KOPT-K1 (cell line): Measurements from ENCODE around the gene BRICD5.

Source experiments
- H3K27ac ChIP-seq: fragments of 200-600 bp; sonication (generic); 2 replicates; pipeline ENCODE4 v1.5.1; 2016; ENCODE audit warnings: antibody characterized with exemption, mild to moderate bottlenecking, low read depth, low read length; ENCODE audit not compliant: poor library complexity, severe bottlenecking
- H3K36me3 ChIP-seq: fragments of 200-600 bp; sonication (generic); 2 replicates; pipeline ENCODE4 v1.5.1; 2017; ENCODE audit warnings: antibody characterized with exemption, mild to moderate bottlenecking, low read length, moderate library complexity; ENCODE audit not compliant: insufficient read depth
- H3K9me3 ChIP-seq: fragments of 200-600 bp; sonication (generic); 2 replicates; pipeline ENCODE4 v1.5.1; 2017; ENCODE audit warnings: antibody characterized with exemption, low read length, mild to moderate bottlenecking; ENCODE audit not compliant: insufficient read depth, poor library complexity, severe bottlenecking

BRICD5 gene

DNA sequence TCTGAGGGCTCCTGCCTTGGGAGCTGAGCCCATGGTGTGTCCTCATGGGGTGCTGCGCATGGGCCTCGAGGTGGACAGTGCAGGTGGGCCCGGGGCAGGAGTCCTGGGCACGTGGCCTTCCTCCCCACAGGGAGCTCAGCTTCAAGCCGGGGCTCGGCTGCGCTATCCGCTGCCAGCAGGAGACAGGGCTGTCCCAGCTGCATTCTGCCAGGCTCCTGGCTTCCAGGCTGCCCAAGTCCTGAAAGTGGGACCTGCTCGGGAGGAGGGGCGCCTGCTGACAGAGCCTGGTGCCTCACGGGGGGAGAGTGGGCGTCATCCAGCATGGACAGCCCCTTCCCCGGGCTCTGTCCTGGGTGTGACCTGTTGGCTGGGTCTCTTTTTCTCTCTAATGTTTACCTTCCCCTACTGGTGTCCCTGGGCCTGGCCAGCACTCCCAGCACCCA, 48.0 kb downstream of the BRICD5 start:
- H3K27ac ChIP-seq: no peak overlapping the region
- H3K36me3 ChIP-seq: peaks cover 44% of the 10 kb centered on the region
- peaks cover 23% of the 10 kb centered on the region for H3K9me3 ChIP-seq

DNA sequence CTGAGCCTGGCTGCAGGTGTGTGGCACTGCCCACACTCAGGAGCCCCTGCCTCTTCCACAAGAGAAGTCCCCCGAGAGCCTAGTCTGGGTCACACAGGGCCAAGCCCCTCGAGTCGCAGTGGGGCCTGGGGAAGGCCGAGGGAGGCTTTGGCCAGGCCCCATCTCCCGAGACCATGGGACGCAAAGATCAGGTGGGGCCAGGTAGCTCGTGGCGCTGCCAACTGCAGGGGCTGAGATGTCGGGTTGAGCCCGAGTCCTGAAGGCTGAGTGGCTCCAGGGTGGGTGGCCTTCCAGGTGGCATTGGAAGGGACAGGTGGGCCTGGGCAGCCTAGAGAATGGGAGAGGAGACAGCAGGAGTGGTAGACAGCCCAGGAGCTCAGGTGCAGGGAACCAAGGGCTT, 48.8 kb downstream of the BRICD5 start:
- peaks cover 23% of the 10 kb centered on the region for H3K9me3 ChIP-seq
- peaks cover 37% of the 10 kb centered on the region for H3K36me3 ChIP-seq
- H3K27ac ChIP-seq: no peak overlapping the region

DNA sequence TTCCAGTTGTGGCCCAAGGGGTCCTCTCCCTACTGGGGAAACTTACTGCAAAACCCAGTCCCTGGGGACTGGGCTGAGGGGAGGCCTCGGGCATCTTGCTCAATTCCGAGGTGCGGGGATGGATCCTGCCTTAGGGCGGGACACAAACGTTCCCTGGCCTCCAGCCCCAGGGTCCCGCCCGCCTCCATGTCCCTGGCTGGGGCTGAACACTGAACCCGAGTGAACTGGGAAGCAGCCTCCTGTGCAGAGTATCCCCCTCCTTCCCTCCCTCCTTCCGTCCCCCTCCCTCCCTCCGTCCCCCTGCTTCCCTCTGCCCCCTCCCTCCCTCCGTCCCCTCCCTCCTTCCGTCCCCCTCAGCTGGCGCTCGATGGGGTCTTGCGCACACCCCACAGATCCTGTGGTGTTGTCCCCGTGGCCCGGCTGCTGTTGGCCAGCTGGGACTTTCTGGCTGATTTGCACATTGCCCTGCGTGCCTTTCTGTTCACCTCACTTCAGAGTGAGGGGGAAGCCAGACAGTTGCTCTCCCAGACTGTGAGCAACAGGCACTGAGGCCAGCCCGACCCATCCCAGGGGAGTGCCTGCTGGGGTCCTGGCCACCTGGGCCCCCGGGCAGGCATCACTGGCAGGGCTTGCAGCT, 49.6 kb downstream of the BRICD5 start:
- H3K27ac ChIP-seq: no peak overlapping the region
- peaks cover 23% of the 10 kb centered on the region for H3K9me3 ChIP-seq
- H3K36me3 ChIP-seq: peaks cover 28% of the 10 kb centered on the region
